Measurements from ENCODE around the gene GRIK2. TPM values are rescaled to one million over a fixed set of nuclear protein-coding genes. Genes with fewer than 3 reads are reported as not detected.

Gene GRIK2
- total RNA-seq, 1 experiment from 2014 or later = 0.29 TPM

- Mint-ChIP-seq H3K9me3 (ENCODE audit: unreplicated experiment) (no peaks in the 10 kb centered on the region), H3K27me3 (ENCODE audit: insufficient read depth, unreplicated experiment) (no peaks in the 10 kb centered on the region), H3K27ac (ENCODE audit: unreplicated experiment) (no peak overlapping the region), H3K4me1 (ENCODE audit: low read depth, unreplicated experiment) (no peaks in the 10 kb centered on the region), H3K36me3 (ENCODE audit: insufficient read depth, unreplicated experiment) (no peaks in the 10 kb centered on the region), H3K4me3 (ENCODE audit: unreplicated experiment) (no peak overlapping the region)
- POLR2A ChIA-PET = no interaction called here
- intact Hi-C loops (cut with micrococcal nuclease; ENCODE audit: unreplicated experiment) = no loop called here
- CTCF ChIA-PET = no interaction called here
- Histone ChIP-seq H3K9me3 (no peaks in the 10 kb centered on the region), H3K36me3 (ENCODE audit: control insufficient read depth, insufficient read depth, low read length) (no peaks in the 10 kb centered on the region), H3K4me1 (no peaks in the 10 kb centered on the region), H3K27me3 (replicated peaks; ENCODE audit: control insufficient read depth, insufficient read depth, low read length) (no peaks in the 10 kb centered on the region), H3K4me3 (ENCODE audit: low read depth, low read length) (no peak overlapping the region)
- no TSS peak for BruUV-seq (replicated peaks)
- TF ChIP-seq CTCF (IDR thresholded peaks at IDR 0.05; ENCODE audit: insufficient read depth in 1 of 2, low read depth in 1 of 2, low read length in 1 of 2, severe bottlenecking in 1 of 2, unreplicated experiment in 1 of 2) = no peak
- no peak for DNase-seq
These were observed 28.7 kb downstream of the GRIK2 start for GRCh38 chr6:101422251-101422650.

GRCh38 chr6:101422811-101423210 lies 29.3 kb downstream of the GRIK2 start:
- Mint-ChIP-seq H3K27me3 (ENCODE audit: insufficient read depth, unreplicated experiment) (no peaks in the 10 kb centered on the region), H3K4me1 (ENCODE audit: low read depth, unreplicated experiment) (no peaks in the 10 kb centered on the region), H3K36me3 (ENCODE audit: insufficient read depth, unreplicated experiment) (no peaks in the 10 kb centered on the region), H3K9me3 (ENCODE audit: unreplicated experiment) (no peaks in the 10 kb centered on the region), H3K27ac (ENCODE audit: unreplicated experiment) (no peak overlapping the region), H3K4me3 (ENCODE audit: unreplicated experiment) (no peak overlapping the region)
- ChIA-PET CTCF (no interaction called here), POLR2A (no interaction called here)
- BruUV-seq (replicated peaks) = no TSS peak
- intact Hi-C loops (cut with micrococcal nuclease; ENCODE audit: unreplicated experiment) = no loop called here
- no peaks in the 10 kb centered on the region for H3K4me1 ChIP-seq
- DNase-seq = no peak
- H3K4me3 ChIP-seq (ENCODE audit: low read depth, low read length) = no peak overlapping the region
- H3K36me3 ChIP-seq (ENCODE audit: control insufficient read depth, insufficient read depth, low read length) = no peaks in the 10 kb centered on the region
- H3K9me3 ChIP-seq = no peaks in the 10 kb centered on the region
- no peaks in the 10 kb centered on the region for H3K27me3 ChIP-seq (replicated peaks; ENCODE audit: control insufficient read depth, insufficient read depth, low read length)
- no peak for TF ChIP-seq CTCF (IDR thresholded peaks at IDR 0.05; ENCODE audit: insufficient read depth in 1 of 2, low read depth in 1 of 2, low read length in 1 of 2, severe bottlenecking in 1 of 2, unreplicated experiment in 1 of 2)

- no TSS peak for BruUV-seq (replicated peaks)
- TF ChIP-seq CTCF (IDR thresholded peaks at IDR 0.05; ENCODE audit: insufficient read depth in 1 of 2, low read depth in 1 of 2, low read length in 1 of 2, severe bottlenecking in 1 of 2, unreplicated experiment in 1 of 2) = no peak
- CTCF ChIA-PET = no interaction called here
- H3K4me1 Mint-ChIP-seq (ENCODE audit: low read depth, unreplicated experiment) = no peaks in the 10 kb centered on the region
- H3K27ac Mint-ChIP-seq (ENCODE audit: unreplicated experiment) = no peak overlapping the region
- Histone ChIP-seq H3K4me1 (no peaks in the 10 kb centered on the region), H3K27me3 (replicated peaks; ENCODE audit: control insufficient read depth, insufficient read depth, low read length) (no peaks in the 10 kb centered on the region), H3K4me3 (ENCODE audit: low read depth, low read length) (no peak overlapping the region), H3K36me3 (ENCODE audit: control insufficient read depth, insufficient read depth, low read length) (no peaks in the 10 kb centered on the region), H3K9me3 (no peaks in the 10 kb centered on the region)
- no peaks in the 10 kb centered on the region for H3K27me3 Mint-ChIP-seq (ENCODE audit: insufficient read depth, unreplicated experiment)
- H3K9me3 Mint-ChIP-seq (ENCODE audit: unreplicated experiment) = no peaks in the 10 kb centered on the region
- intact Hi-C loops (cut with micrococcal nuclease; ENCODE audit: unreplicated experiment) = no loop called here
- DNase-seq = no peak
- no peak overlapping the region for H3K4me3 Mint-ChIP-seq (ENCODE audit: unreplicated experiment)
- POLR2A ChIA-PET = no interaction called here
- H3K36me3 Mint-ChIP-seq (ENCODE audit: insufficient read depth, unreplicated experiment) = no peaks in the 10 kb centered on the region
These were observed 35.8 kb downstream of the GRIK2 start for GRCh38 chr6:101429270-101429669.
